ENCODE measurements around the gene TTC23L. TPM values are rescaled to one million over a fixed set of nuclear protein-coding genes. Genes with fewer than 3 reads are reported as not detected.
A peak's percentile ranks its signal among the peaks of the same experiment; 100 is the strongest.

TTC23L gene
- total and polyA plus RNA-seq, 2 of the 8 experiments (the other 6 are each of a cell fraction or from before 2014, with no cell fraction given) = 1.1 to 2.4 TPM

GRCh38 chr5:34928267-34928666 is 89.3 kb downstream of the TTC23L start:
- Histone ChIP-seq H3K4me1 (replicated peaks in 1 of 4; ENCODE audit: control insufficient read depth in 3 of 4, insufficient read depth in 4 of 4, low read length in 3 of 4) (no peaks in the 10 kb centered on the region; a peak in 1 of 7 replicates), H3K14ac (ENCODE audit: insufficient read length) (no peak overlapping the region), H3K23ac (ENCODE audit: insufficient read length) (no peak overlapping the region), H3K9ac (replicated peaks in 1 of 4; ENCODE audit: extremely low read depth in 1 of 4, low read depth in 3 of 4, low read length in 3 of 4) (no peak overlapping the region), H2BK120ac (replicated peaks; ENCODE audit: low read depth, low read length) (no peak overlapping the region), H3K4me2 (ENCODE audit: insufficient read depth in 1 of 2, low read depth in 2 of 2, low read length in 2 of 2) (no peak overlapping the region), H3K27me3 (replicated peaks in 1 of 4; ENCODE audit: control insufficient read depth in 3 of 4, extremely low read depth in 1 of 4, insufficient read depth in 3 of 4, low read length in 3 of 4) (no peaks in the 10 kb centered on the region), H4K5ac (ENCODE audit: insufficient read length, low read depth, low read length) (no peak overlapping the region), H4K8ac (ENCODE audit: extremely low read depth, insufficient read depth, low read length) (no peak overlapping the region), H3K4ac (replicated peaks; ENCODE audit: insufficient read length, low read depth, low read length) (no peak overlapping the region), H4K91ac (replicated peaks; ENCODE audit: insufficient read length, low read length) (no peak overlapping the region), H3K79me1 (ENCODE audit: low read depth, low read length) (peaks cover 3% of the 10 kb centered on the region), H2BK15ac (ENCODE audit: low read length) (no peak overlapping the region), H3K36me3 (ENCODE audit: control insufficient read depth in 2 of 4, insufficient read depth in 4 of 4, low read length in 3 of 4) (peaks cover 14 to 41% (median 29%) of the 10 kb centered on the region in 4 experiments), H3K79me2 (ENCODE audit: control insufficient read depth in 1 of 2, insufficient read depth in 2 of 2, low read length in 2 of 2) (peaks cover 4 to 26% of the 10 kb centered on the region in 2 experiments; a peak in 3 of 4 replicates), H3K9me3 (ENCODE audit: insufficient read depth in 2 of 2, low read depth in 1 of 2, low read length in 1 of 2) (no peaks in the 10 kb centered on the region), H3K4me3 (ENCODE audit: extremely low read depth in 1 of 4, insufficient read depth in 2 of 4, low read depth in 3 of 4, low read length in 4 of 4) (peak overlapping the region in 1 of 4 experiments; percentile 92; a peak in 1 of 8 replicates), H3K27ac (ENCODE audit: low read depth, low read length) (no peak overlapping the region), H3K23me2 (ENCODE audit: low read depth, low read length) (no peaks in the 10 kb centered on the region), H2AK5ac (ENCODE audit: low read depth, low read length) (no peak overlapping the region), H2BK5ac (ENCODE audit: low read depth, low read length) (no peak overlapping the region), H2BK20ac (ENCODE audit: low read length) (no peak overlapping the region), H3K56ac (replicated peaks; ENCODE audit: insufficient read length, low read depth, low read length) (no peak overlapping the region), H3K18ac (ENCODE audit: extremely low read depth, low read length) (no peak overlapping the region), H2BK12ac (ENCODE audit: low read depth, low read length) (no peak overlapping the region), H4K20me1 (replicated peaks in 1 of 2; ENCODE audit: control insufficient read depth in 1 of 2, insufficient read depth in 2 of 2, low read length in 2 of 2) (peaks cover 0 to 2% of the 10 kb centered on the region in 2 experiments), H2AFZ (ENCODE audit: low read length) (no peak overlapping the region)
- TF ChIP-seq BACH1 (IDR thresholded peaks at IDR 0.05; ENCODE audit: low read length) (no peak), RFX5 (IDR thresholded peaks at IDR 0.05; ENCODE audit: borderline replicate concordance, low read depth, low read length) (no peak), CTBP2 (IDR thresholded peaks at IDR 0.05; ENCODE audit: borderline replicate concordance, insufficient read depth, insufficient read length, low read length) (no peak), EP300 (IDR thresholded peaks at IDR 0.05; ENCODE audit: borderline replicate concordance in 1 of 2, low read depth in 2 of 2, low read length in 2 of 2) (no peak), BRCA1 (IDR thresholded peaks at IDR 0.05; ENCODE audit: low read depth, low read length) (no peak)
- FAIRE-seq (no peak), DNase-seq (ENCODE audit: low read depth in 1 of 2, low spot score in 2 of 2) (no peak)
- WGBS, 2 experiments (ENCODE audit: extremely low coverage in 1 of 2, insufficient coverage in 1 of 2, insufficient read length in 1 of 2, insufficient replicate concordance in 2 of 2, low coverage in 1 of 2, low lambda C conversion rate in 2 of 2, missing lambda C conversion rate in 1 of 2) = 82% methylated on average over 5 of the region's 5 CpGs; no CpG with 5 or more reads in 1 of the 2 experiments
- CTCF ChIA-PET (ENCODE audit: partially characterized antibody) = interaction anchor here (0.6 to 0.8 kb wide), 2 partner anchors 10 to 915 kb away, joined by 3 read pairs; no protein-coding TSS in a partner anchor
- POLR2A ChIA-PET (ENCODE audit: partially characterized antibody) = interaction anchor here (0.8 to 3.8 kb wide), 4 partner anchors 9 to 75 kb away, joined by 3 to 51 read pairs (median 8); partner anchors contain the start of genes BRIX1 and RAD1

Measured in H1 (cell line).